Measurements from ENCODE around the gene MBD5. TPM values are rescaled to one million over a fixed set of nuclear protein-coding genes. Genes with fewer than 3 reads are reported as not detected.

MBD5 gene
- total RNA-seq, 1 donor from 2014 or later: 52.8 TPM

- no peak for DNase-seq (ENCODE audit: low spot score)
Observed at GRCh38 chr2:148301362-148301761, 280.5 kb downstream of the MBD5 start.

GRCh38 chr2:148302526-148302925, 281.6 kb downstream of the MBD5 start:
- no peak for DNase-seq (ENCODE audit: low spot score)

- no peak for DNase-seq (ENCODE audit: low spot score)
Observed at GRCh38 chr2:148303161-148303560, 282.3 kb downstream of the MBD5 start.

- DNase-seq (ENCODE audit: low spot score): no peak
Observed at GRCh38 chr2:148305476-148305875, 284.6 kb downstream of the MBD5 start.

- no peak for DNase-seq (ENCODE audit: low spot score)
Observed at GRCh38 chr2:148306027-148306426, 285.1 kb downstream of the MBD5 start.

GRCh38 chr2:148317598-148317997, 296.7 kb downstream of the MBD5 start:
- DNase-seq (ENCODE audit: low spot score): no peak

GRCh38 chr2:148338541-148338940, 317.6 kb downstream of the MBD5 start:
- no peak for DNase-seq (ENCODE audit: low spot score)

- DNase-seq (ENCODE audit: low spot score): no peak
Observed at GRCh38 chr2:148342086-148342485, 321.2 kb downstream of the MBD5 start.

GRCh38 chr2:148350199-148350598, 329.3 kb downstream of the MBD5 start:
- no peak for DNase-seq (ENCODE audit: low spot score)

GRCh38 chr2:148351437-148352143, 330.7 kb downstream of the MBD5 start:
- no peak for DNase-seq (ENCODE audit: low spot score)

- no peak for DNase-seq (ENCODE audit: low spot score)
Observed at GRCh38 chr2:148358375-148358774, 337.5 kb downstream of the MBD5 start.

- no peak for DNase-seq (ENCODE audit: low spot score)
Observed at GRCh38 chr2:148360662-148361061, 339.8 kb downstream of the MBD5 start.

- DNase-seq (ENCODE audit: low spot score): no peak
Observed at GRCh38 chr2:148362144-148362796, 341.4 kb downstream of the MBD5 start.

- no peak for DNase-seq (ENCODE audit: low spot score)
Observed at GRCh38 chr2:148375214-148375613, 354.3 kb downstream of the MBD5 start.

GRCh38 chr2:148391324-148391723, 370.4 kb downstream of the MBD5 start:
- no peak for DNase-seq (ENCODE audit: low spot score)

GRCh38 chr2:148402786-148403185, 381.9 kb downstream of the MBD5 start:
- no peak for DNase-seq (ENCODE audit: low spot score)

- DNase-seq (ENCODE audit: low spot score): no peak
Observed at GRCh38 chr2:148410899-148411298, 390.0 kb downstream of the MBD5 start.

GRCh38 chr2:148416248-148416647, 395.4 kb downstream of the MBD5 start:
- DNase-seq (ENCODE audit: low spot score): no peak

- DNase-seq (ENCODE audit: low spot score): no peak
Observed at GRCh38 chr2:148430101-148430500, 409.2 kb downstream of the MBD5 start.

- DNase-seq (ENCODE audit: low spot score): no peak
Observed at GRCh38 chr2:148447877-148448276, 427.0 kb downstream of the MBD5 start.

GRCh38 chr2:148450531-148450930, 429.6 kb downstream of the MBD5 start:
- no peak for DNase-seq (ENCODE audit: low spot score)

- no peak for DNase-seq (ENCODE audit: low spot score)
Observed at GRCh38 chr2:148451046-148451445, 430.2 kb downstream of the MBD5 start.

GRCh38 chr2:148455791-148456190, 434.9 kb downstream of the MBD5 start:
- no peak for DNase-seq (ENCODE audit: low spot score)

GRCh38 chr2:148458171-148458570, 437.3 kb downstream of the MBD5 start:
- DNase-seq (ENCODE audit: low spot score): no peak
